ENCODE results near the gene STK39.

DNA sequence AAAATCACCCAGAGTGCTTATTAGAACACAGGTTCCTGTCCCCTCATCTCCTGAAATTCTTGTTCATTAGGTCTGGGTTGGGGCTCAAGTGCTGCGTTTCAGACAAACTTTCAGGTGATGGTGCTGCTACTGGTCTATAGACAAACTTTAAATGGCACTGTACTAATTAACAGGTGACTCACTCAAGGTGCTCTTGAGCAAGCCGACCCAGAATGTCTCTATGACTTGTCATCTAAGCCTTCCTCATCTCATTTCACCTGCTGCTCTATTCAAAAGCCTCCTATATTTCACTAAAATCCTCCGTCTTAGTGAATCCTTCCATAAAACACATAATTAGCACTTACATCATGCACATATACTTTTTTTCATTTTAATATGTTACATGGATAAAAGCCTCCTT is 29.9 kb upstream of the STK39 start:
- TF ChIP-seq, protein P1, sequence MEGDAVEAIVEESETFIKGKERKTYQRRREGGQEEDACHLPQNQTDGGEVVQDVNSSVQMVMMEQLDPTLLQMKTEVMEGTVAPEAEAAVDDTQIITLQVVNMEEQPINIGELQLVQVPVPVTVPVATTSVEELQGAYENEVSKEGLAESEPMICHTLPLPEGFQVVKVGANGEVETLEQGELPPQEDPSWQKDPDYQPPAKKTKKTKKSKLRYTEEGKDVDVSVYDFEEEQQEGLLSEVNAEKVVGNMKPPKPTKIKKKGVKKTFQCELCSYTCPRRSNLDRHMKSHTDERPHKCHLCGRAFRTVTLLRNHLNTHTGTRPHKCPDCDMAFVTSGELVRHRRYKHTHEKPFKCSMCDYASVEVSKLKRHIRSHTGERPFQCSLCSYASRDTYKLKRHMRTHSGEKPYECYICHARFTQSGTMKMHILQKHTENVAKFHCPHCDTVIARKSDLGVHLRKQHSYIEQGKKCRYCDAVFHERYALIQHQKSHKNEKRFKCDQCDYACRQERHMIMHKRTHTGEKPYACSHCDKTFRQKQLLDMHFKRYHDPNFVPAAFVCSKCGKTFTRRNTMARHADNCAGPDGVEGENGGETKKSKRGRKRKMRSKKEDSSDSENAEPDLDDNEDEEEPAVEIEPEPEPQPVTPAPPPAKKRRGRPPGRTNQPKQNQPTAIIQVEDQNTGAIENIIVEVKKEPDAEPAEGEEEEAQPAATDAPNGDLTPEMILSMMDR (IDR thresholded peaks at IDR 0.05): no peak
- TF ChIP-seq POLR2A (IDR thresholded peaks at IDR 0.05): no peak

Measured in lower leg skin (tissue), 3 donors.